Neural progenitor cell (in vitro differentiated cells): ENCODE results near the gene GGTA1. TPM values are rescaled to one million over a fixed set of nuclear protein-coding genes. Genes with fewer than 3 reads are reported as not detected.
A peak's percentile ranks its signal among the peaks of the same experiment; 100 is the strongest.
"Not testable (repeated sequence)": the region's sequence is repeated elsewhere in the genome, so short reads cannot be mapped to it uniquely, and the experiment has no call there.

ENCODE experiments used
- DNase-seq: peaks from one replicate; pipeline ENCODE4 v3.0.0-alpha.2; 2016; ENCODE audit warnings: low spot score
- H2AFZ ChIP-seq: fragments of 200-600 bp; sonication (generic); replicated peaks from 2 replicates; pipeline ENCODE4 v1.6.1; 2016; ENCODE audit warnings: antibody characterized with exemption
- H3F3A ChIP-seq: fragments of 200-600 bp; sonication (generic); 2 replicates; pipeline ENCODE4 v1.6.1; 2016; ENCODE audit warnings: antibody characterized with exemption, low read depth
- H3K27ac ChIP-seq: fragments of 200-600 bp; sonication (generic); 2 replicates; pipeline ENCODE4 v1.5.1; 2016; ENCODE audit warnings: mild to moderate bottlenecking
- H3K27me3 ChIP-seq: fragments of 200-600 bp; sonication (generic); 2 replicates; pipeline ENCODE4 v1.6.1; 2016; ENCODE audit warnings: mild to moderate bottlenecking, moderate library complexity
- H3K36me3 ChIP-seq: fragments of 200-600 bp; sonication (generic); 2 replicates; pipeline ENCODE4 v1.5.1; 2016
- H3K4me1 ChIP-seq: fragments of 200-600 bp; sonication (generic); 2 replicates; pipeline ENCODE4 v1.6.1; 2016; ENCODE audit warnings: mixed run types
- H3K4me2 ChIP-seq: fragments of 200-600 bp; sonication (generic); 2 replicates; pipeline ENCODE4 v1.6.1; 2016
- H3K4me3 ChIP-seq: fragments of 200-600 bp; sonication (generic); 2 replicates; pipeline ENCODE4 v1.5.1; 2016
- H3K79me2 ChIP-seq: fragments of 200-600 bp; sonication (generic); 2 replicates; pipeline ENCODE4 v1.6.1; 2016; ENCODE audit warnings: low read depth
- H3K9ac ChIP-seq: fragments of 200-600 bp; sonication (generic); 2 replicates; pipeline ENCODE4 v1.6.1; 2016
- H3K9me3 ChIP-seq: fragments of 200-600 bp; sonication (generic); 2 replicates; pipeline ENCODE4 v1.5.1; 2016; ENCODE audit warnings: low read depth
- H4K20me1 ChIP-seq: fragments of 200-600 bp; sonication (generic); 2 replicates; pipeline ENCODE4 v1.6.1; 2016; ENCODE audit warnings: low read depth
- H3K27ac Mint-ChIP-seq: 3 replicates; pipeline ENCODE4 v1.8.0; 2021; ENCODE audit warnings: mixed read lengths
- H3K27me3 Mint-ChIP-seq: 2 replicates; pipeline ENCODE4 v1.8.0; 2022; ENCODE audit warnings: low read depth, mild to moderate bottlenecking, inconsistent platforms, moderate library complexity, mixed read lengths; ENCODE audit not compliant: insufficient read depth
- H3K36me3 Mint-ChIP-seq: 3 replicates; pipeline ENCODE4 v1.8.0; 2021; ENCODE audit warnings: mixed read lengths
- H3K4me1 Mint-ChIP-seq: 3 replicates; pipeline ENCODE4 v1.8.0; 2021; ENCODE audit warnings: mixed read lengths
- H3K4me3 Mint-ChIP-seq: 3 replicates; pipeline ENCODE4 v1.8.0; 2021; ENCODE audit warnings: mild to moderate bottlenecking, moderate library complexity, mixed read lengths
- H3K9me3 Mint-ChIP-seq: 3 replicates; pipeline ENCODE4 v1.8.0; 2020; ENCODE audit warnings: mixed read lengths
- CTCF ChIP-seq: fragments of 200-600 bp; sonication (generic); IDR thresholded peaks from 2 replicates; pipeline ENCODE4 v1.5.1; 2017; ENCODE audit warnings: antibody characterized with exemption, mild to moderate bottlenecking
- EZH2 ChIP-seq: fragments of 200-600 bp; sonication (generic); IDR thresholded peaks from 2 replicates; pipeline ENCODE4 v1.6.1; 2017; ENCODE audit warnings: antibody characterized with exemption, mild to moderate bottlenecking, moderate library complexity
- EZH2phosphoT487 ChIP-seq: fragments of 200-600 bp; sonication (generic); IDR thresholded peaks from 2 replicates; pipeline ENCODE4 v1.6.1; 2017; ENCODE audit warnings: antibody characterized with exemption
- total RNA-seq: library from RNA; depleted of rRNA; stranded (reverse); fragments of >200 nt; gene quantifications from 2 replicates; pipeline ENCODE4 v1.2.3, GENCODE V29; 2015; ENCODE audit warnings: low replicate concordance

Gene GGTA1
- total RNA-seq, 1 donor from 2014 or later: not detected

GRCh38 chr9:121463026-121463807 lies 36.4 kb downstream of the GGTA1 start:
- Mint-ChIP-seq H3K36me3 (no peaks in the 10 kb centered on the region), H3K27ac (no peak overlapping the region), H3K9me3 (peaks cover 2% of the 10 kb centered on the region), H3K27me3 (peaks cover 6% of the 10 kb centered on the region), H3K4me1 (no peaks in the 10 kb centered on the region), H3K4me3 (no peak overlapping the region)
- no peaks in the 10 kb centered on the region for H3K4me1 ChIP-seq
- H3K4me2 ChIP-seq: no peak overlapping the region
- H3K9ac ChIP-seq: no peak overlapping the region
- no peak overlapping the region for H2AFZ ChIP-seq
- no peaks in the 10 kb centered on the region for H3K9me3 ChIP-seq
- H3K36me3 ChIP-seq: no peaks in the 10 kb centered on the region
- H3K4me3 ChIP-seq: no peak overlapping the region
- H3F3A ChIP-seq: no peaks in the 10 kb centered on the region
- TF ChIP-seq EZH2phosphoT487 (no peak), EZH2 (no peak), CTCF (peak; percentile 92)
- H3K79me2 ChIP-seq: no peaks in the 10 kb centered on the region
- no peaks in the 10 kb centered on the region for H4K20me1 ChIP-seq
- DNase-seq: peak; percentile 75
- no peak overlapping the region for H3K27ac ChIP-seq
- H3K27me3 ChIP-seq: peaks cover 16% of the 10 kb centered on the region

GRCh38 chr9:121459513-121459912 lies 40.1 kb downstream of the GGTA1 start:
- no peaks in the 10 kb centered on the region for H3K9me3 ChIP-seq

GRCh38 chr9:121458449-121458848 lies 41.2 kb downstream of the GGTA1 start:
- H3F3A ChIP-seq, H3K36me3 ChIP-seq, H3K4me1 ChIP-seq, H3K4me1 Mint-ChIP-seq, H3K9ac ChIP-seq, DNase-seq, H3K79me2 ChIP-seq, H3K36me3 Mint-ChIP-seq, H3K9me3 Mint-ChIP-seq, H4K20me1 ChIP-seq, H3K4me3 ChIP-seq, H3K27ac ChIP-seq, H3K4me3 Mint-ChIP-seq, H2AFZ ChIP-seq, H3K4me2 ChIP-seq, H3K27ac Mint-ChIP-seq, H3K9me3 ChIP-seq: not testable (repeated sequence)
- peaks cover 21% of the 10 kb centered on the region for H3K27me3 ChIP-seq
- peaks cover 11% of the 10 kb centered on the region for H3K27me3 Mint-ChIP-seq

More at GRCh38 chr9:121459513-121459912, 40.1 kb downstream of the GGTA1 start:
- H3K9me3 Mint-ChIP-seq: peaks cover 2% of the 10 kb centered on the region
- H3K27me3 ChIP-seq: peaks cover 21% of the 10 kb centered on the region
- no peak overlapping the region for H3K4me2 ChIP-seq
- H3K4me1 Mint-ChIP-seq: peaks cover 3% of the 10 kb centered on the region
- no peaks in the 10 kb centered on the region for H4K20me1 ChIP-seq
- no peak overlapping the region for H3K4me3 Mint-ChIP-seq
- no peak overlapping the region for H2AFZ ChIP-seq
- no peak overlapping the region for H3K4me3 ChIP-seq
- no peaks in the 10 kb centered on the region for H3F3A ChIP-seq
- H3K27ac ChIP-seq: no peak overlapping the region
- no peaks in the 10 kb centered on the region for H3K36me3 Mint-ChIP-seq
- H3K9ac ChIP-seq: no peak overlapping the region
- H3K79me2 ChIP-seq: no peaks in the 10 kb centered on the region
- no peaks in the 10 kb centered on the region for H3K4me1 ChIP-seq
- no peak overlapping the region for H3K27ac Mint-ChIP-seq
- TF ChIP-seq EZH2phosphoT487 (no peak), EZH2 (no peak), CTCF (no peak)
- H3K27me3 Mint-ChIP-seq: peaks cover 7% of the 10 kb centered on the region
- H3K36me3 ChIP-seq: no peaks in the 10 kb centered on the region
- DNase-seq: no peak

- no peaks in the 10 kb centered on the region for H4K20me1 ChIP-seq
- Mint-ChIP-seq H3K4me1 (peaks cover 3% of the 10 kb centered on the region), H3K36me3 (no peaks in the 10 kb centered on the region), H3K27me3 (peaks cover 13% of the 10 kb centered on the region), H3K9me3 (peaks cover 2% of the 10 kb centered on the region), H3K4me3 (no peak overlapping the region), H3K27ac (no peak overlapping the region)
- no peak overlapping the region for H3K4me3 ChIP-seq
- no peak overlapping the region for H3K27ac ChIP-seq
- TF ChIP-seq CTCF: no peak
- TF ChIP-seq EZH2: no peak
- TF ChIP-seq EZH2phosphoT487: no peak
- peaks cover 5% of the 10 kb centered on the region for H3K27me3 ChIP-seq
- DNase-seq: no peak
- no peak overlapping the region for H3K4me2 ChIP-seq
- H3F3A ChIP-seq: no peaks in the 10 kb centered on the region
- H2AFZ ChIP-seq: no peak overlapping the region
- H3K9ac ChIP-seq: no peak overlapping the region
- H3K9me3 ChIP-seq: no peaks in the 10 kb centered on the region
- H3K4me1 ChIP-seq: peaks cover 7% of the 10 kb centered on the region
- H3K36me3 ChIP-seq: no peaks in the 10 kb centered on the region
- no peaks in the 10 kb centered on the region for H3K79me2 ChIP-seq
Measured at GRCh38 chr9:121455527-121456239, 44.0 kb downstream of the GGTA1 start.
